ENCODE results near the gene HOXB7.

The HOXB7 gene

GRCh38 chr17:48594538-48595277 lies 16.1 kb downstream of the HOXB7 start:
- TF ChIP-seq GATA1 (IDR thresholded peaks at IDR 0.05; ENCODE audit: low read depth, low read length) (no peak), POLR2A (IDR thresholded peaks at IDR 0.05; ENCODE audit: low read length) (no peak)
- DNase-seq = no peak

DNA sequence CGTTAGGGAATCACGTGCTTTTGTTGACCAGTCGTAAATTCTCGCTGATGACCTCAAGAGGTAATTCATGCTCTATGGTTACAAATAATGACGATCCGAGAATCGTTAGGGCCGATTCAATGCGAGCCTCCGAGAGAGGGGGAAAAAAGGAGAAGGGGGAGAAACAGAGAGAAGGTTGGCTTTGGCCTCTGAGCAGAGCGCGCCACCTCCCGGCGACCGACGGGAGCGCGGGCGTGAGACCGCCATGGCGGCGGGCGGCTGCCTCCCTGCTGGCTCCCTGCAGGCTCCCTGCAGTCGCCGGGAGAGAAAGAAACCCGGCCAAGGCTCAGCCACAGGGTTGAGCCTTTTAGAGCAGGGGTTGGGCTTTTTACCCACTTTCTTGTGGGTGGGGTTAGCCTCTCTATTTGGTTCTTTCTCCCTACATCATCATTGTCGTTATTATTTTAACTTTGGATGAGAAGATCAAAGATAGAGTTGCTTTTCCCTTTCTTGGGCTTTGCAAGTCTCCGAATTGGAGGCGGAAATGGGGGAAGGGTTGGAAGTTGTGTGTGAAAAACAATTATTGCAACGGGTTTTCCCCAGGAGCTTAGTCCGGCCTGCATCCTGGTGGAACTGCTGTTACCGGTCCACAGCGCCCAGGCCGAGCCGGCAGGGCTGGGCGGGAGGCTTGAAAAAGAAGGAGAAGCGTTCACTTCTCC lies 16.8 kb downstream of the HOXB7 start:
- peak; percentile 82 to 88 for DNase-seq

DNA sequence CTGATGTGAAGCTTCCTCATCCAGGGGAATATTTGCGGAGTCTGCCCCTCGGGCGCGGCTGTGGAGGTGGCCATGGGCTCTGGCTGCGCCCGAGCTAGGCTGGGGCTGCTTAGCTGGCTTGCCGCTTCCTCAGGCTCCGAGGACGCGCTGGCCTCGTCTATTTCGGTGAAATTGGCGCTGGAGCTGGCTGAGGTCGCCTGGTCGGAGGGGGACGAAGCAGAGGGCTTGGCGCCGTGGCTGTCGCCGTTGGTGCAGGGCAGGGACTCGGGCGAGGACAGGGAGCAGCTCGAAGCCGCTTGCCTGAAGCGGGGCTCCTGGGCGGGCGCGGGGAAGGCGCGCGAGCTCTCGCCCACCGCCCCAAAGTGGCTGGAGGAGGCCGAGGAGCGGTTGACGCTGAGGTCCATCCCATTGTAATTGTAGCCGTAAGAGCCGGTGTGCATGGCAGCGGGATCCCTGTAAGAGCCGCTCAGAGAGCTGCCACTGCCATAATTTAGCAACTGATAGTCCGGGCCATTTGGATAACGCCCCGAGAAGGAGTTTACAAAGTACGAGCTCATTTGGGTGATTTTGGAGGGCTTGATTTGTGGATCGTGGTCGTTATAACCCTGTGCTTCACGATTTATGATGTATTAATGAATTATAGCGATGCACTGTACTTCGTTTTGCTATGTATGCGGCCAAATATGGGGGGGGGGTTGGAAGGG lies 17.5 kb downstream of the HOXB7 start, which contains the start of gene HOXB5:
HOXB5 (minus strand) TSS at position 654 of the 704 bp plus-strand sequence; CDS start at position 557, 97 bp downstream.
- no peak for TF ChIP-seq GATA1 (IDR thresholded peaks at IDR 0.05; ENCODE audit: low read depth, low read length)
- no peak for TF ChIP-seq POLR2A (IDR thresholded peaks at IDR 0.05; ENCODE audit: low read length)
- peak; percentile 62 to 63 for DNase-seq

More for the DNA sequence above, 16.8 kb downstream of the HOXB7 start:
- no peak for TF ChIP-seq POLR2A (IDR thresholded peaks at IDR 0.05; ENCODE audit: low read length)
- no peak for TF ChIP-seq GATA1 (IDR thresholded peaks at IDR 0.05; ENCODE audit: low read depth, low read length)

DNA sequence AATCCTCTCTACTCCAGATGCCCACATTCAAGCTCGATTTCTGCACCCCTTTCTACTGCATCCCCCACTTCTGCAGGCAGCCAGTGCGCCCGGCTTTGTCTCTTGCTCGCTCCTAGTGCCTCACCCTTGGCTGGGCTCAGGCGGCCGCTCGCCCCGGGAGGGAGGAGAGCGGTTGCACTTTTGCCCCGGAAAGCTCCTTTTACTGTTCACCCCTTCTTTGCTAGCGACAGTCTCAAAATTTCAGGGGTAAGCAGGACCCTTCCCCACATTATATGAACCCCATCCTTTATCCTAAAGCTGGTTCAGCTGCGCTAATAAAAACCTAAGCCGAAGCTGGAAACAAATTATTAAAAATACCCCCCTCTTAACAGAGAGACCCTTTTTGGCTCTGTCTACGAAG lies 18.2 kb downstream of the HOXB7 start:
- DNase-seq = peak; percentile 35 to 51
- TF ChIP-seq POLR2A (IDR thresholded peaks at IDR 0.05; ENCODE audit: low read length) (no peak), GATA1 (IDR thresholded peaks at IDR 0.05; ENCODE audit: low read depth, low read length) (no peak)

DNA sequence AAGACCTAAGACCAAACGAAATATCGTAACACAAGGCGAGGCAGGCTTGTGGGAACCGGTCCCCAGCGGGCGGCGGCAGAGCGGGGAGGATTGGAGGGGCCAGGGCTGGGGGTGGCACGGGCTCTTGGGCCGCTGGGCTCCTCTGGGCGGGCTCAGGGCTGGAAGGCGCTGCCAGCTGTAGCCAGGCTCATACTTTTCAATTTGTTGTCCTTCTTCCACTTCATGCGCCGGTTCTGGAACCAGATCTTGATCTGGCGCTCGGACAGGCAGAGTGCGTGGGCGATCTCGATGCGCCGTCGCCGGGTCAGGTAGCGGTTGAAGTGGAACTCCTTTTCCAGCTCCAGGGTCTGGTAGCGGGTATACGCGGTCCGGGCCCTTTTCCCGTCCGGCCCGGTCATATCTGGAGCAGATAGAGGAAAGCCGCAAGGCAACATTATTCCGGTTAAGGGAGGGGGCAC lies 18.7 kb downstream of the HOXB7 start:
- DNase-seq = peak; percentile 18 to 31
- no peak for TF ChIP-seq POLR2A (IDR thresholded peaks at IDR 0.05; ENCODE audit: low read length)
- TF ChIP-seq GATA1 (IDR thresholded peaks at IDR 0.05; ENCODE audit: low read depth, low read length) = no peak

- no peak for DNase-seq
- TF ChIP-seq GATA1 (IDR thresholded peaks at IDR 0.05; ENCODE audit: low read depth, low read length) (no peak), POLR2A (IDR thresholded peaks at IDR 0.05; ENCODE audit: low read length) (no peak)
Measured at GRCh38 chr17:48591255-48592056, 19.4 kb downstream of the HOXB7 start.

GRCh38 chr17:48590607-48591161 lies 20.1 kb downstream of the HOXB7 start:
- TF ChIP-seq GATA1 (IDR thresholded peaks at IDR 0.05; ENCODE audit: low read depth, low read length) (no peak), POLR2A (IDR thresholded peaks at IDR 0.05; ENCODE audit: low read length) (no peak)
- no peak for DNase-seq

DNA sequence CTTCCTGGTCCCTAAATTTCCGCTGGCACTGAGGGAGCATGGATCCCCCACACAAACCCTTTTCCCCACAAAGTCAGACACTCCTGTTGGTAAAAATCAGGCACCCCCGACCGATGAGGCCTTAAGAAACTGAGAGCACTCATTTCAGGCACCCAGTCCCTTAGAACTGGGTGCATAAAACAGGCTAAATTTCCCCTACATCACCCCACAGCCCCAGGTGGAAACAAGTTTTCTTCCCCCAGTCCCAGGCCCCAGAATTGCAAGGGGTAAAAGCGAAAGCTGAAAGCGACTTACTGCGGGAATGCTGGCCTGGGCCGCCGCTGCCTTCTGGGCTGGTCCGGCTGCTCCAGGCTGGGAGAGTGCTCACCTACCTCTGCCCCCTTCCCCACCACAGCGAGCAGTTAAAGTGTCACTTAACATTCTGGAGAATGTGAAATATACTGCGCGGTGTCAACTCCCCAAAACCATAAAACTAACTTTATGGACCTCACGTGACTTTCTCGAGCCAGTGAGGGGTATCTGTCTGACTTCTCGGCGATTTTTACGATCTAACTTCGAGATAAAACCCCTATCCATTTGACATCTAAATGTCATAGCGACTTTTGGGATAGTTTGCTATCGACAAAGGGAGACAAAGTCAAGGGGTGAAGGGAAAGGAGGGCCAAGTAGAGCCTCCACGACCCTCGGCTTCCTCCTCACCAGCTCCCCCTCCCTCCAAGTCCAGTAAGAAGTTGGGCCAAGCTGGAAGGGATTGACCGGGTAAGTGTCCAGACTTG lies 20.8 kb downstream of the HOXB7 start, which contains the start of gene HOXB3:
HOXB3 (minus strand) TSS at position 411 of the 776 bp plus-strand sequence. CDS start 37,767 bp downstream, outside the sequence.
- DNase-seq = no peak
- TF ChIP-seq GATA1 (IDR thresholded peaks at IDR 0.05; ENCODE audit: low read depth, low read length) = no peak

DNA sequence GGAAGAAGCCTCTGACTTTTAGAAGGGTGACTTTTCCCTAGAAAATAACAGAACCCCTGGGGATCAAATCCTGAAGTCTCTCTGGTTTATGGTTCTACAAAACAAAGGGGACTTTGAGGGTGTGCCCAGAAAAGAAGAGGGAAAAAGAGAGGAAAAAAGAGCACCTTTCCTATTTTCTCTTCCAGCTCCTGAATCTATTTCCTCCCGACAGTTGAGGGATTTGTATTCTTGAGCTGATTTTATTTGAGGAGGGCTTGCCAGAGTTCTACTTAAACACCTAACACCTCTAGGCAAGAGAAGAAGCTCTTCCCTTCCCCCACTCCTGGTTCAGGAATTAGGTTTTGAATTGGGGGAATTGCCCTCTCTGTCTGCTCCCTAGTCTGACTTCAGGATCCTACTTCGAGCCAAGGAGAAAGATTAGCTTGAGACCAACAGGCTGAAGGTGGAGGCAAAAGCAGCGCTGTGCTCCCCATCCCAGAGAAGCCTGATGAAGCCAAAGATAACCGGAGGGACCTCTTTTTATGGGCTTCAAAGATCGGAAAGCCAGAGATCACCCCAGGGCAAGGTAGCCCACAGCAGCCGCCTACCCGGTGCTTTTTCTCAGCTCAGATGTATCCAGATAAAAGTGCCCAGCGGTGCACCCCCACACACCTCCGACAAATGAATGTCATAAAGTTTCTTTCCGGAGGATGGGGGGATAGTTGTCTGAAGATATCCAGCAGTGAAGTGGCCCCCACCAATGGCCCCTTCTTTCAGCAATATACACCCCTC lies 21.6 kb downstream of the HOXB7 start:
- TF ChIP-seq POLR2A (IDR thresholded peaks at IDR 0.05; ENCODE audit: low read length) = no peak
- no peak for TF ChIP-seq GATA1 (IDR thresholded peaks at IDR 0.05; ENCODE audit: low read depth, low read length)
- no peak for DNase-seq

- TF ChIP-seq GATA1 (IDR thresholded peaks at IDR 0.05; ENCODE audit: low read depth, low read length) = no peak
- TF ChIP-seq POLR2A (IDR thresholded peaks at IDR 0.05; ENCODE audit: low read length) = no peak
- no peak for DNase-seq
Measured at GRCh38 chr17:48588528-48588927, 22.3 kb downstream of the HOXB7 start.

DNA sequence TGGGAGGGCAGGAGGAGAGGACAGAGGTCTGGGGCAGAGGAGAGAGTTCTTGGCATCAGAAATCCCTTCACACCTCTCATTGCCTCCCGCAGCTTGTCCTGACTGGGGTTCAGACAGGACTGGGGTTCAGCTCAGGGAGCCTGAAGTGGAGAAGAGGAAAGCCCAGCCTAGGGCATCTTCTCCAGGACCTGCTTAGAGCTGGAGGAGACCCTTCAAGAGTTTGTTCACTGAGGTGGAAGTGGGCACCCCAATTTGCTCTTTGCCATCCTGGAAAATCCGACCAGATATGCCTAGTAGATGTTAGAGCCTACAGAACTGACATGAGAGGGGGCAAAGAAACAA lies 22.8 kb downstream of the HOXB7 start:
- no peak for DNase-seq
- TF ChIP-seq POLR2A (IDR thresholded peaks at IDR 0.05; ENCODE audit: low read length) = no peak
- TF ChIP-seq GATA1 (IDR thresholded peaks at IDR 0.05; ENCODE audit: low read depth, low read length) = no peak
